AML-193 (cell line): ENCODE measurements around the gene CSRP1.
"Not testable (repeated sequence)": the region's sequence is repeated elsewhere in the genome, so short reads cannot be mapped to it uniquely, and the experiment has no call there.

Experiments used
- DNase-seq, 2 experiments: peaks; one replicate each; lab custom pipeline; 2025; lab: John Stamatoyannopoulos, UW

The CSRP1 gene

GRCh38 chr1:201496296-201496690, 10.6 kb downstream of the CSRP1 start:
- DNase-seq, result no peak

GRCh38 chr1:201495551-201496295, 11.2 kb downstream of the CSRP1 start:
- DNase-seq, result no peak

- DNase-seq, result no peak
These were observed 12.9 kb downstream of the CSRP1 start for GRCh38 chr1:201493757-201494617.

GRCh38 chr1:201493026-201493656, 13.8 kb downstream of the CSRP1 start:
- DNase-seq, result not testable (repeated sequence)

- no peak for DNase-seq
These were observed 14.9 kb downstream of the CSRP1 start for GRCh38 chr1:201491896-201492511.

- DNase-seq, result no peak
These were observed 16.2 kb downstream of the CSRP1 start for GRCh38 chr1:201490708-201491131.

- DNase-seq, result no peak
These were observed 17.2 kb downstream of the CSRP1 start for GRCh38 chr1:201489643-201490261.

GRCh38 chr1:201488830-201489589, 17.9 kb downstream of the CSRP1 start:
- no peak for DNase-seq

GRCh38 chr1:201487742-201488141, 19.2 kb downstream of the CSRP1 start:
- DNase-seq, result no peak

- DNase-seq, result peak in 1 of 2 experiments; percentile 16
These were observed 20.7 kb downstream of the CSRP1 start for GRCh38 chr1:201486187-201486586.

- DNase-seq, result no peak
These were observed 21.6 kb downstream of the CSRP1 start for GRCh38 chr1:201485184-201485774.

- DNase-seq, result no peak
These were observed 23.5 kb downstream of the CSRP1 start for GRCh38 chr1:201483373-201483949.

- no peak for DNase-seq
These were observed 24.2 kb downstream of the CSRP1 start for GRCh38 chr1:201482755-201483154.

- DNase-seq, result peak; percentile 31 to 46
These were observed 25.0 kb downstream of the CSRP1 start for GRCh38 chr1:201481761-201482493.

- DNase-seq, result no peak
These were observed 25.9 kb downstream of the CSRP1 start for GRCh38 chr1:201481004-201481380.

GRCh38 chr1:201480231-201481003, 26.5 kb downstream of the CSRP1 start:
- peak; percentile 45 to 51 for DNase-seq

- DNase-seq, result no peak
These were observed 27.7 kb downstream of the CSRP1 start for GRCh38 chr1:201479201-201479730.

- not testable (repeated sequence) for DNase-seq
These were observed 28.3 kb downstream of the CSRP1 start for GRCh38 chr1:201478666-201479065.
